ENCODE measurements around the gene PGBD1.
A peak's percentile ranks its signal among the peaks of the same experiment; 100 is the strongest.

- TF ChIP-seq CTCF (IDR thresholded peaks at IDR 0.05) (no peak), MXI1 (IDR thresholded peaks at IDR 0.05; ENCODE audit: low read depth, low read length) (peak; percentile 33; the same call in 1 of the 2 replicates), USF1 (IDR thresholded peaks at IDR 0.05; ENCODE audit: borderline replicate concordance, low read depth) (no peak), EZH2phosphoT487 (IDR thresholded peaks at IDR 0.05; ENCODE audit: borderline replicate concordance, low read depth) (no peak)
Observed at GRCh38 chr6:28315628-28316027, 34.3 kb downstream of the PGBD1 start.
